Activated naive CD8-positive, alpha-beta T cell treated with anti-CD3 and anti-CD28 coated beads for 36 hours (primary cell): ENCODE measurements around the gene PRELID3B. TPM values are rescaled to one million over a fixed set of nuclear protein-coding genes. Genes with fewer than 3 reads are reported as not detected.
A peak's percentile ranks its signal among the peaks of the same experiment; 100 is the strongest.

Source experiments
- DNase-seq: peaks from one replicate; pipeline ENCODE4 v3.0.0; 2021
- H3K27ac Mint-ChIP-seq: one replicate; pipeline ENCODE4 v1.8.0; 2022; ENCODE audit warnings: mild to moderate bottlenecking, moderate library complexity, mixed read lengths
- H3K27me3 Mint-ChIP-seq: one replicate; pipeline ENCODE4 v1.8.0; 2022; ENCODE audit warnings: mild to moderate bottlenecking, mixed read lengths
- H3K36me3 Mint-ChIP-seq: one replicate; pipeline ENCODE4 v1.8.0; 2021; ENCODE audit warnings: mild to moderate bottlenecking, mixed read lengths
- H3K4me1 Mint-ChIP-seq: one replicate; pipeline ENCODE4 v1.8.0; 2021; ENCODE audit warnings: mixed read lengths
- H3K4me3 Mint-ChIP-seq: one replicate; pipeline ENCODE4 v1.8.0; 2022; ENCODE audit warnings: mild to moderate bottlenecking, moderate library complexity, mixed read lengths
- H3K9me3 Mint-ChIP-seq: one replicate; pipeline ENCODE4 v1.8.0; 2022; ENCODE audit warnings: mixed read lengths
- total RNA-seq, 2 experiments: library from RNA; stranded (reverse); gene quantifications; one replicate each; pipeline ENCODE4 v1.2.3, GENCODE V29; 2021

Gene PRELID3B
- total RNA-seq, 2 experiments from 2014 or later: 131 to 143 TPM

GRCh38 chr20:59068534-59068933, 25.9 kb upstream of the PRELID3B start:
- H3K36me3 Mint-ChIP-seq: no peaks in the 10 kb centered on the region
- no peaks in the 10 kb centered on the region for H3K9me3 Mint-ChIP-seq
- H3K27me3 Mint-ChIP-seq: peaks cover 14% of the 10 kb centered on the region
- DNase-seq: no peak
- peaks cover 12% of the 10 kb centered on the region for H3K4me1 Mint-ChIP-seq
- H3K4me3 Mint-ChIP-seq: no peak overlapping the region
- no peak overlapping the region for H3K27ac Mint-ChIP-seq

- no peak overlapping the region for H3K4me3 Mint-ChIP-seq
- H3K9me3 Mint-ChIP-seq: no peaks in the 10 kb centered on the region
- H3K4me1 Mint-ChIP-seq: no peaks in the 10 kb centered on the region
- no peak overlapping the region for H3K27ac Mint-ChIP-seq
- no peaks in the 10 kb centered on the region for H3K36me3 Mint-ChIP-seq
- no peak for DNase-seq
- peaks cover 3% of the 10 kb centered on the region for H3K27me3 Mint-ChIP-seq
Measured at GRCh38 chr20:59064214-59064722, 21.7 kb upstream of the PRELID3B start.

- H3K36me3 Mint-ChIP-seq: no peaks in the 10 kb centered on the region
Measured at GRCh38 chr20:59063358-59064213, 21.0 kb upstream of the PRELID3B start.

GRCh38 chr20:59062081-59062480, 19.5 kb upstream of the PRELID3B start:
- DNase-seq: no peak
- no peak overlapping the region for H3K27ac Mint-ChIP-seq
- no peaks in the 10 kb centered on the region for H3K9me3 Mint-ChIP-seq
- H3K36me3 Mint-ChIP-seq: no peaks in the 10 kb centered on the region
- peaks cover 3% of the 10 kb centered on the region for H3K27me3 Mint-ChIP-seq
- H3K4me3 Mint-ChIP-seq: no peak overlapping the region
- no peaks in the 10 kb centered on the region for H3K4me1 Mint-ChIP-seq

More at GRCh38 chr20:59063358-59064213, 21.0 kb upstream of the PRELID3B start:
- no peak overlapping the region for H3K4me3 Mint-ChIP-seq
- no peaks in the 10 kb centered on the region for H3K9me3 Mint-ChIP-seq
- no peak overlapping the region for H3K27ac Mint-ChIP-seq
- peaks cover 3% of the 10 kb centered on the region for H3K27me3 Mint-ChIP-seq
- H3K4me1 Mint-ChIP-seq: no peaks in the 10 kb centered on the region
- DNase-seq: no peak

- H3K27ac Mint-ChIP-seq: no peak overlapping the region
- H3K4me3 Mint-ChIP-seq: no peak overlapping the region
- no peaks in the 10 kb centered on the region for H3K36me3 Mint-ChIP-seq
- H3K4me1 Mint-ChIP-seq: peaks cover 3% of the 10 kb centered on the region
- DNase-seq: no peak
- H3K27me3 Mint-ChIP-seq: peaks cover 27% of the 10 kb centered on the region
- H3K9me3 Mint-ChIP-seq: no peaks in the 10 kb centered on the region
Measured at GRCh38 chr20:59055302-59055701, 12.7 kb upstream of the PRELID3B start.

- Mint-ChIP-seq H3K36me3 (no peaks in the 10 kb centered on the region), H3K27me3 (peaks cover 27% of the 10 kb centered on the region), H3K27ac (no peak overlapping the region), H3K4me1 (peaks cover 11% of the 10 kb centered on the region), H3K4me3 (no peak overlapping the region), H3K9me3 (no peaks in the 10 kb centered on the region)
- no peak for DNase-seq
Measured at GRCh38 chr20:59051666-59052185, 9.1 kb upstream of the PRELID3B start.

GRCh38 chr20:59050437-59050836, 7.9 kb upstream of the PRELID3B start:
- Mint-ChIP-seq H3K27me3 (peaks cover 25% of the 10 kb centered on the region), H3K9me3 (no peaks in the 10 kb centered on the region), H3K4me1 (peaks cover 8% of the 10 kb centered on the region), H3K36me3 (no peaks in the 10 kb centered on the region), H3K4me3 (no peak overlapping the region), H3K27ac (no peak overlapping the region)
- DNase-seq: no peak

GRCh38 chr20:59048681-59049030, 6.1 kb upstream of the PRELID3B start:
- H3K27me3 Mint-ChIP-seq: peaks cover 21% of the 10 kb centered on the region
- no peak for DNase-seq
- no peak overlapping the region for H3K4me3 Mint-ChIP-seq
- H3K36me3 Mint-ChIP-seq: no peaks in the 10 kb centered on the region
- H3K4me1 Mint-ChIP-seq: peaks cover 12% of the 10 kb centered on the region
- H3K9me3 Mint-ChIP-seq: no peaks in the 10 kb centered on the region
- H3K27ac Mint-ChIP-seq: no peak overlapping the region

- no peak for DNase-seq
- H3K36me3 Mint-ChIP-seq: no peaks in the 10 kb centered on the region
- peaks cover 18% of the 10 kb centered on the region for H3K4me1 Mint-ChIP-seq
- no peak overlapping the region for H3K27ac Mint-ChIP-seq
- H3K4me3 Mint-ChIP-seq: no peak overlapping the region
- H3K9me3 Mint-ChIP-seq: no peaks in the 10 kb centered on the region
- peaks cover 18% of the 10 kb centered on the region for H3K27me3 Mint-ChIP-seq
Measured at GRCh38 chr20:59047938-59048680, 5.5 kb upstream of the PRELID3B start.

- H3K9me3 Mint-ChIP-seq: no peaks in the 10 kb centered on the region
- peaks cover 20% of the 10 kb centered on the region for H3K4me1 Mint-ChIP-seq
- H3K36me3 Mint-ChIP-seq: no peaks in the 10 kb centered on the region
- DNase-seq: no peak
- no peak overlapping the region for H3K27ac Mint-ChIP-seq
- peaks cover 7% of the 10 kb centered on the region for H3K27me3 Mint-ChIP-seq
- no peak overlapping the region for H3K4me3 Mint-ChIP-seq
Measured at GRCh38 chr20:59046862-59047261, 4.3 kb upstream of the PRELID3B start.

GRCh38 chr20:59044796-59045195, 2.2 kb upstream of the PRELID3B start:
- peaks cover 38% of the 10 kb centered on the region for H3K4me1 Mint-ChIP-seq

GRCh38 chr20:59044295-59044694, 1.7 kb upstream of the PRELID3B start:
- Mint-ChIP-seq H3K9me3 (no peaks in the 10 kb centered on the region), H3K27me3 (no peaks in the 10 kb centered on the region), H3K27ac (no peak overlapping the region), H3K4me1 (peaks cover 43% of the 10 kb centered on the region), H3K4me3 (no peak overlapping the region), H3K36me3 (peaks cover 23% of the 10 kb centered on the region)
- DNase-seq: no peak

More at GRCh38 chr20:59044796-59045195, 2.2 kb upstream of the PRELID3B start:
- H3K9me3 Mint-ChIP-seq: no peaks in the 10 kb centered on the region
- H3K36me3 Mint-ChIP-seq: peaks cover 19% of the 10 kb centered on the region
- DNase-seq: no peak
- no peak overlapping the region for H3K4me3 Mint-ChIP-seq
- H3K27me3 Mint-ChIP-seq: no peaks in the 10 kb centered on the region
- no peak overlapping the region for H3K27ac Mint-ChIP-seq

- no peaks in the 10 kb centered on the region for H3K9me3 Mint-ChIP-seq
Measured at GRCh38 chr20:59043698-59044097, 1.1 kb upstream of the PRELID3B start.

GRCh38 chr20:59042796-59043631, 428 bp upstream of the PRELID3B start:
- H3K9me3 Mint-ChIP-seq: no peaks in the 10 kb centered on the region
- peaks cover 30% of the 10 kb centered on the region for H3K36me3 Mint-ChIP-seq
- peak; percentile 98 for DNase-seq
- peaks cover 44% of the 10 kb centered on the region for H3K4me1 Mint-ChIP-seq
- H3K27ac Mint-ChIP-seq: peak overlapping the region; percentile 95
- no peaks in the 10 kb centered on the region for H3K27me3 Mint-ChIP-seq
- peak overlapping the region; percentile 95 for H3K4me3 Mint-ChIP-seq

More at GRCh38 chr20:59043698-59044097, 1.1 kb upstream of the PRELID3B start:
- Mint-ChIP-seq H3K36me3 (peaks cover 26% of the 10 kb centered on the region), H3K4me1 (peaks cover 48% of the 10 kb centered on the region), H3K4me3 (peak overlapping the region; percentile 69), H3K27me3 (no peaks in the 10 kb centered on the region), H3K27ac (peak overlapping the region; percentile 82)
- peak; percentile 15 for DNase-seq
